Effector memory CD4-positive, alpha-beta T cell (primary cell): ENCODE data around the gene SH3BP1.

Source experiments
- DNase-seq, 3 donors: peaks; one replicate each; pipeline ENCODE4 v3.0.0-alpha.2; 2020
- H3K27ac ChIP-seq: 2 replicates; pipeline ENCODE4 v1.7.0; 2013; ENCODE audit warnings: mild to moderate bottlenecking, low read length, moderate library complexity; ENCODE audit not compliant: insufficient read depth, poor library complexity, severe bottlenecking
- H3K27me3 ChIP-seq: replicated peaks from 2 replicates; pipeline ENCODE4 v1.7.0; 2013; ENCODE audit warnings: mild to moderate bottlenecking, low read length; ENCODE audit not compliant: insufficient read depth, control insufficient read depth, poor library complexity, severe bottlenecking
- H3K36me3 ChIP-seq: 2 replicates; pipeline ENCODE4 v1.7.0; 2013; ENCODE audit warnings: mild to moderate bottlenecking, low read length, moderate library complexity; ENCODE audit not compliant: control insufficient read depth, insufficient read depth
- H3K4me1 ChIP-seq: 2 replicates; pipeline ENCODE4 v1.7.0; 2013; ENCODE audit warnings: low read length, mild to moderate bottlenecking; ENCODE audit not compliant: control insufficient read depth, insufficient read depth, poor library complexity, severe bottlenecking
- H3K4me3 ChIP-seq: 2 replicates; pipeline ENCODE4 v1.7.0; 2013; ENCODE audit warnings: low read length, low read depth, mild to moderate bottlenecking; ENCODE audit not compliant: insufficient read depth, poor library complexity, severe bottlenecking
- H3K9me3 ChIP-seq: 2 replicates; pipeline ENCODE4 v1.7.0; 2013; ENCODE audit warnings: mild to moderate bottlenecking, low read length, moderate library complexity; ENCODE audit not compliant: control insufficient read depth

Gene SH3BP1

DNA sequence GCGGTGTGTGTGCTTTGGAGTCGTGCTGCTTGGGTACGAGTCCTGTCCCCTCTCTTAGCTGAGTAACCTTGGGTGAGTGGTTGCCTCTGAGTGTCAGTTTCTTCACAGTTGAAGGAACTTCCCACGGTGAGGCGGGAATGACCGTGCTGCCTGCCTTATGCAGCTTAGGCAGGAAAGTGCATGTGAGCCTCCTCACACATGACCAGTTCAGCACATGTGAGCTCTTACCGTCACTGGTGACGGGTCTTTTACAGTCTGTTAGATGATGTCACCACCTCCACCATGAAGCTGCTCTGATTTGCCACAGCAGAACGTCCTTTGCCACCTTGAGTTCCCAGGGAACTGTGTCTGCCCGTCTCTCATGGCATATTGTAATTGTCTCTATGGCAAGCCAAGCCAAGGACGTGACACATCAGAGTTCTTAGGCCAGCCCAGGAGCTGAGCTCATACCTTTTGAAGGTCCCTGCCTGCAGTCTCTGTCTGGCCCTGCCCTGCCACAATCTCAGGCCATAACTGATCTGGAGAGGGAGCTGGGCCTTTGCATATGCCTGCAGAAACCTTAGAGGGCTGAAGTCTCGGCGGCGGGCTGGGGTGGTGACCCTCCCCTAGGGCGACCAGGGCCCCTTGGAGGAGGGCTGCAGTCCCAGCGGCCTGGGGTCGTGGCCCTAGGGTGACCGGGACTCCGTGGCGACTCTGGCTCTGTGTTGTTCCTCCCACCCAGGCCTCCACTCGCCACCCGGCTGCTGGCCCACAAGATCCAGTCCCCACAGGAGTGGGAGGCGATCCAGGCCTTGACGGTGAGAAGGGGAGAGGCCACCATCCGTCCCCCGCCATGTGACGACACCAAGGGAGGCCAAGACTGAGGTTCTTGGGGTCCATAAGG lies 23.0 kb upstream of the SH3BP1 start:
- Histone ChIP-seq H3K27me3 (no peaks in the 10 kb centered on the region), H3K9me3 (no peaks in the 10 kb centered on the region), H3K4me3 (no peak overlapping the region), H3K27ac (no peak overlapping the region), H3K4me1 (no peaks in the 10 kb centered on the region), H3K36me3 (peaks cover 60% of the 10 kb centered on the region)
- DNase-seq, result no peak

DNA sequence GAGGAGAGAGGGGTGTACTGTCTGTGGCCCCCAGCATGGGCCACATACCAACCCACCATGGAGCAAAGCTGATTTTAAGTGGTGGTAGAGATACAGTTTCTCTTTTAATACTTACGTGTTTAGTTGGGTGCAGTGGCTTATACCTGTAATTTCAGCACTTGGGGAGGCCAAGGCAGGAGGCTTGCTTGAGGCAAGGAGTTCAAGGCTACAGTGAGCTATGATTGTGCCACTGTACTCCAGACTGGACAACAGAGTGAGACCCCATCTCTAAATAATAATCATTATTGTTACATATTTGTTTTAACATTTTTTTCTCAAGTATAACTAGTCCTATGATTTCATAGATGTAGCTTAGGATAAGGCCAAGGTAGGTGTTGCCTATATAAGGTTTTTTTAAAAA lies 22.0 kb upstream of the SH3BP1 start:
- no peaks in the 10 kb centered on the region for H3K27me3 ChIP-seq
- H3K27ac ChIP-seq, result no peak overlapping the region
- no peaks in the 10 kb centered on the region for H3K4me1 ChIP-seq
- no peak overlapping the region for H3K4me3 ChIP-seq
- DNase-seq, result no peak
- H3K36me3 ChIP-seq, result peaks cover 60% of the 10 kb centered on the region
- H3K9me3 ChIP-seq, result no peaks in the 10 kb centered on the region

DNA sequence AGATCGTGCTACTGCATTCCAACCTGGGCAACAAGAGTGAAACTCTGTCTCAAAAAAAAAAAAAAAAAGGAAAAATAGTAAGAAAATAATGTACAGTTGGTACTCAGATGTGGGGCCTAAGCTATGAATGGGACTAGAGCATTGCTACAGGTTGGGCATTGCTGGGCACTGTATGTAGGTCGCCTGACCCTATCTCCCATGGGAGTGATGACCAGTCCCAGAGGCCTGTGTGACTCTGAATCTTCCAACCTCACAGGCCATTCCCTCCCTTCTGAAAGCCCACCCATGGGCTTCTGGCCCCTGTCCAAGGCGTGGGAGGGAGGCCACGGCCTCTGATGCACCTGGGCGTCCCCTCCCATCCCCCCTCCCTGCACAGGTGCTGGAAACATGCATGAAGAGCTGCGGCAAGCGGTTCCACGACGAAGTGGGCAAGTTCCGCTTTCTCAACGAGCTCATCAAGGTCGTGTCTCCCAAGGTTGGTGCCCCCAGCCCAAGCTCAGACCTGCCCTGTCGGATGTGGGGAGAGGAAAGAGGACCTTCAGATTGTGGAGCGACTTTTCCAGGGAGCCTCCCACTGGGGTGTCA lies 21.3 kb upstream of the SH3BP1 start:
- Histone ChIP-seq H3K36me3 (peaks cover 60% of the 10 kb centered on the region), H3K4me1 (no peaks in the 10 kb centered on the region), H3K4me3 (no peak overlapping the region), H3K27me3 (no peaks in the 10 kb centered on the region), H3K9me3 (no peaks in the 10 kb centered on the region), H3K27ac (no peak overlapping the region)
- no peak for DNase-seq

GRCh38 chr22:37618674-37619073 lies 20.8 kb upstream of the SH3BP1 start:
- H3K9me3 ChIP-seq, result no peaks in the 10 kb centered on the region
- H3K4me1 ChIP-seq, result peaks cover 2% of the 10 kb centered on the region
- no peak overlapping the region for H3K4me3 ChIP-seq
- peaks cover 59% of the 10 kb centered on the region for H3K36me3 ChIP-seq
- no peak overlapping the region for H3K27ac ChIP-seq
- H3K27me3 ChIP-seq, result no peaks in the 10 kb centered on the region
- DNase-seq, result no peak

GRCh38 chr22:37619991-37620390 lies 19.5 kb upstream of the SH3BP1 start:
- Histone ChIP-seq H3K9me3 (no peaks in the 10 kb centered on the region), H3K4me3 (no peak overlapping the region), H3K27me3 (no peaks in the 10 kb centered on the region), H3K27ac (no peak overlapping the region), H3K4me1 (peaks cover 7% of the 10 kb centered on the region), H3K36me3 (peaks cover 46% of the 10 kb centered on the region)
- no peak for DNase-seq

GRCh38 chr22:37621352-37621860 lies 18.1 kb upstream of the SH3BP1 start:
- H3K36me3 ChIP-seq, result peaks cover 39% of the 10 kb centered on the region

DNA sequence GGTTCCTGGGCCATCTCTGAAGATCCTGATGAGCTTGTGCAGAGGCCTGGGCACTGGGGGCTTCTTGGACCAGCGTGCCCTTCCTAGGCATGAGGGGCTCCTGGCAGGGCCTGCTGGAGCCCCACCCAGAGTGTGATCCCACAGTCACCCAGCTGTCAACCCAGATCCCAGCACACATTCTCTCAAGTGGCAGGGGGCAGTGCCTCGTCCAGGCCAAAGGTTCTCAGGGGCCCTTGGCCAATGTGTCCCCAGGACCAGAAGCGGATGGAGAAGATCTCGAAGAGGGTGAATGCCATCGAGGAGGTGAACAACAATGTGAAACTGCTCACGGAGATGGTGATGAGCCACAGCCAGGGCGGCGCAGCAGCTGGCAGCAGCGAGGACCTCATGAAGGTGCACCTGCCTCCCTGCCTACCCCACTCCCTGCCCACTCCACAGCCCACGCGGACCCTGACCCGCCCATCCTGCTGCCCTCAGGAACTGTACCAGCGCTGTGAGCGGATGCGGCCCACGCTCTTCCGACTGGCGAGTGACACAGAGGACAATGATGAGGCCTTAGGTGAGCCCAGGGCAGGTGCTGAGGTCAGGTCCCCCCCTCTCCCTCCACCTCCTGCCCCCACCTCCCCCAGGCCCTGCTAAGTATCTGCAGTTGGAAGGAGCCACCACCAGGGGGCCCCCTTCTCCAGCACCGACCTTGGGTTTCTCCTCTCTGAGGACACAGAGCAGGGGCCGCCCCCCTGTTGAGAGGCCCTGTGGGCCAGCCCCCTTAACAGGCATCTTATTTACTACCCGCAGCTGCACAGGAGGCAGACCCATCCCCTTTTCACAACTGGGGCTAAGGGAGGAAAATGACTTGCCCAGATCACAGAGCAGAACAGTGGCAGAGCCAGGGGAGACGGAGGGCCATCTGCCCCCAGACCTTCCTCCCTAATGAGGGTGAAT lies 16.1 kb upstream of the SH3BP1 start:
- Histone ChIP-seq H3K27ac (peak overlapping the region; percentile 35), H3K4me1 (peaks cover 39% of the 10 kb centered on the region), H3K27me3 (no peaks in the 10 kb centered on the region), H3K36me3 (peaks cover 20% of the 10 kb centered on the region), H3K4me3 (no peak overlapping the region), H3K9me3 (no peaks in the 10 kb centered on the region)
- DNase-seq, result peak; percentile 51 to 70 (median 58)

More at GRCh38 chr22:37621352-37621860, 18.1 kb upstream of the SH3BP1 start:
- DNase-seq, result no peak
- Histone ChIP-seq H3K4me1 (peaks cover 20% of the 10 kb centered on the region), H3K9me3 (no peaks in the 10 kb centered on the region), H3K27me3 (no peaks in the 10 kb centered on the region), H3K4me3 (no peak overlapping the region), H3K27ac (no peak overlapping the region)

- DNase-seq, result no peak
- Histone ChIP-seq H3K4me1 (peaks cover 44% of the 10 kb centered on the region), H3K4me3 (no peak overlapping the region), H3K36me3 (peaks cover 15% of the 10 kb centered on the region), H3K27ac (peak overlapping the region; percentile 35), H3K27me3 (no peaks in the 10 kb centered on the region), H3K9me3 (no peaks in the 10 kb centered on the region)
Observed at GRCh38 chr22:37624017-37624365, 15.5 kb upstream of the SH3BP1 start.

GRCh38 chr22:37624876-37625275 lies 14.6 kb upstream of the SH3BP1 start:
- peaks cover 11% of the 10 kb centered on the region for H3K36me3 ChIP-seq
- no peaks in the 10 kb centered on the region for H3K27me3 ChIP-seq
- H3K9me3 ChIP-seq, result no peaks in the 10 kb centered on the region
- H3K4me3 ChIP-seq, result no peak overlapping the region
- H3K4me1 ChIP-seq, result peaks cover 44% of the 10 kb centered on the region
- peak overlapping the region; percentile 30 for H3K27ac ChIP-seq
- no peak for DNase-seq
